ENCODE data around the gene FAM13A.

The FAM13A gene

DNA sequence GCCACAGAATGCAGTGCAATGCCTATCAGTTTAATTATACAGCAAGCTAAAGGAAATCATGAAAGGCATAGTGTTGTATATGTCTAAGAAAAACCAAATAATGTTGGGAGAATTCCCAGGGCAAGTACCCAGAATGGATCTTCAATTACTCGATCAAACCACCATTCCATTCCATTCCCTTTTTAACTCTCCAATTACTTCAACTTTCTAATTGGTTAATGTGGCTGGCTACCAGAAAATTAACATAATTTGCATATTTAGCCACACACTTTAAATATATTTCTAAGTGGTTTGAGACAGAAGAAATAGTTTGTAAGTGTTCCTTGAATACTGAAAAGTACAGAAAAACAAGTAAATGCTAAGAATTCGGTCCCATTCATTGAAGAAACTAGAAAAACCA, 247.9 kb downstream of the FAM13A start:
- Histone ChIP-seq H3K27ac (replicated peaks) (no peak overlapping the region), H3K4me3 (replicated peaks; ENCODE audit: insufficient read depth, low read length) (no peak overlapping the region), H3K27me3 (ENCODE audit: insufficient read depth, poor library complexity, severe bottlenecking) (no peaks in the 10 kb centered on the region)
- DNase-seq (ENCODE audit: low read depth in 1 of 2, low spot score in 1 of 2), result no peak
- TF ChIP-seq GABPA (IDR thresholded peaks at IDR 0.05; ENCODE audit: low read depth) (no peak), POLR2AphosphoS5 (IDR thresholded peaks at IDR 0.05; ENCODE audit: low read depth) (no peak), SPI1 (IDR thresholded peaks at IDR 0.05; ENCODE audit: borderline replicate concordance, low read depth) (no peak)
- TF ChIP-seq, protein P1, sequence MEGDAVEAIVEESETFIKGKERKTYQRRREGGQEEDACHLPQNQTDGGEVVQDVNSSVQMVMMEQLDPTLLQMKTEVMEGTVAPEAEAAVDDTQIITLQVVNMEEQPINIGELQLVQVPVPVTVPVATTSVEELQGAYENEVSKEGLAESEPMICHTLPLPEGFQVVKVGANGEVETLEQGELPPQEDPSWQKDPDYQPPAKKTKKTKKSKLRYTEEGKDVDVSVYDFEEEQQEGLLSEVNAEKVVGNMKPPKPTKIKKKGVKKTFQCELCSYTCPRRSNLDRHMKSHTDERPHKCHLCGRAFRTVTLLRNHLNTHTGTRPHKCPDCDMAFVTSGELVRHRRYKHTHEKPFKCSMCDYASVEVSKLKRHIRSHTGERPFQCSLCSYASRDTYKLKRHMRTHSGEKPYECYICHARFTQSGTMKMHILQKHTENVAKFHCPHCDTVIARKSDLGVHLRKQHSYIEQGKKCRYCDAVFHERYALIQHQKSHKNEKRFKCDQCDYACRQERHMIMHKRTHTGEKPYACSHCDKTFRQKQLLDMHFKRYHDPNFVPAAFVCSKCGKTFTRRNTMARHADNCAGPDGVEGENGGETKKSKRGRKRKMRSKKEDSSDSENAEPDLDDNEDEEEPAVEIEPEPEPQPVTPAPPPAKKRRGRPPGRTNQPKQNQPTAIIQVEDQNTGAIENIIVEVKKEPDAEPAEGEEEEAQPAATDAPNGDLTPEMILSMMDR (IDR thresholded peaks at IDR 0.05; ENCODE audit: insufficient read depth, low read length), result no peak
- TF ChIP-seq, protein P2, sequence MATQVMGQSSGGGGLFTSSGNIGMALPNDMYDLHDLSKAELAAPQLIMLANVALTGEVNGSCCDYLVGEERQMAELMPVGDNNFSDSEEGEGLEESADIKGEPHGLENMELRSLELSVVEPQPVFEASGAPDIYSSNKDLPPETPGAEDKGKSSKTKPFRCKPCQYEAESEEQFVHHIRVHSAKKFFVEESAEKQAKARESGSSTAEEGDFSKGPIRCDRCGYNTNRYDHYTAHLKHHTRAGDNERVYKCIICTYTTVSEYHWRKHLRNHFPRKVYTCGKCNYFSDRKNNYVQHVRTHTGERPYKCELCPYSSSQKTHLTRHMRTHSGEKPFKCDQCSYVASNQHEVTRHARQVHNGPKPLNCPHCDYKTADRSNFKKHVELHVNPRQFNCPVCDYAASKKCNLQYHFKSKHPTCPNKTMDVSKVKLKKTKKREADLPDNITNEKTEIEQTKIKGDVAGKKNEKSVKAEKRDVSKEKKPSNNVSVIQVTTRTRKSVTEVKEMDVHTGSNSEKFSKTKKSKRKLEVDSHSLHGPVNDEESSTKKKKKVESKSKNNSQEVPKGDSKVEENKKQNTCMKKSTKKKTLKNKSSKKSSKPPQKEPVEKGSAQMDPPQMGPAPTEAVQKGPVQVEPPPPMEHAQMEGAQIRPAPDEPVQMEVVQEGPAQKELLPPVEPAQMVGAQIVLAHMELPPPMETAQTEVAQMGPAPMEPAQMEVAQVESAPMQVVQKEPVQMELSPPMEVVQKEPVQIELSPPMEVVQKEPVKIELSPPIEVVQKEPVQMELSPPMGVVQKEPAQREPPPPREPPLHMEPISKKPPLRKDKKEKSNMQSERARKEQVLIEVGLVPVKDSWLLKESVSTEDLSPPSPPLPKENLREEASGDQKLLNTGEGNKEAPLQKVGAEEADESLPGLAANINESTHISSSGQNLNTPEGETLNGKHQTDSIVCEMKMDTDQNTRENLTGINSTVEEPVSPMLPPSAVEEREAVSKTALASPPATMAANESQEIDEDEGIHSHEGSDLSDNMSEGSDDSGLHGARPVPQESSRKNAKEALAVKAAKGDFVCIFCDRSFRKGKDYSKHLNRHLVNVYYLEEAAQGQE (IDR thresholded peaks at IDR 0.05; ENCODE audit: insufficient replicate concordance, low read depth), result no peak

DNA sequence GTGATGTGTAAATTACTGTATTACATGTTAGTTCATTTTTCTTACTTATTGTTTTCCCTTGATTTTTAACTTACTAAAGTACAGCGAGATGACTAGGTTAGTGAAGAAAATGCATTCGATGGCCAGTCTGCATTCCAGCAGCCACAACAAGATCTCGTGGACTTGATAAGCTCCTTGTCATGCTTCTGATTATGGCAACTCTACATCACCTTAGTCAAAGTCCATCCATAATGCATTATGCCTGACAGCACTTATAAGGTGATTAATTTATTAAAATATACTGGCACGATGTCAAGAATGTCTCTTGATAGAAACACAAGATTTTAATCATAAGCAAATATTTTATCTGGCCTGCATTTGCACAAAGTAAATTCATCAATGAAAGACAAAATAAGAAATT, 249.5 kb downstream of the FAM13A start:
- DNase-seq (ENCODE audit: low read depth in 1 of 2, low spot score in 1 of 2), result no peak
- Histone ChIP-seq H3K27me3 (ENCODE audit: insufficient read depth, poor library complexity, severe bottlenecking) (no peaks in the 10 kb centered on the region), H3K27ac (replicated peaks) (no peak overlapping the region), H3K4me3 (replicated peaks; ENCODE audit: insufficient read depth, low read length) (no peak overlapping the region)
- TF ChIP-seq GABPA (IDR thresholded peaks at IDR 0.05; ENCODE audit: low read depth) (no peak), POLR2AphosphoS5 (IDR thresholded peaks at IDR 0.05; ENCODE audit: low read depth) (no peak), SPI1 (IDR thresholded peaks at IDR 0.05; ENCODE audit: borderline replicate concordance, low read depth) (no peak)
- TF ChIP-seq, protein P1 (IDR thresholded peaks at IDR 0.05; ENCODE audit: insufficient read depth, low read length), result no peak
- TF ChIP-seq, protein P2 (IDR thresholded peaks at IDR 0.05; ENCODE audit: insufficient replicate concordance, low read depth), result no peak

DNA sequence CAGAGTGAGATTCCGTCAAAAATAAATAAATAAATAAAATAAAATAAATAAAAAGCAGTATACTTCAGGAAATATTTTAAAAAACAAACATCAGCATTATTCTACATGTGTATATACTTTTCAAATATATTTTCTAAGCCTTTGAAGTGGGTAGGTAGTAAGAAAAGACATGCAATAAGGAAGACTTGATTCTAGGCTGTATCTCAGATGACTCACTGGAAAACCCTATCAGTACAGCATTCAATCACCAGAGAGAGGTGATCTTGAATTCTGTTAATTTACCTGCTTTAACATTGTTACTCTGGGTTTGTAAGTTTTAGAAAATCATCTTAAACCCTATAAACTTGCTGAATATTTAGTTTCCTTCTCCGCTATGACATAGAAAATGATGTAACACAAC, 252.8 kb downstream of the FAM13A start:
- no peak for DNase-seq (ENCODE audit: low read depth in 1 of 2, low spot score in 1 of 2)
- Histone ChIP-seq H3K27me3 (ENCODE audit: insufficient read depth, poor library complexity, severe bottlenecking) (no peaks in the 10 kb centered on the region), H3K27ac (replicated peaks) (no peak overlapping the region), H3K4me3 (replicated peaks; ENCODE audit: insufficient read depth, low read length) (no peak overlapping the region)
- no peak for TF ChIP-seq POLR2AphosphoS5 (IDR thresholded peaks at IDR 0.05; ENCODE audit: low read depth)

DNA sequence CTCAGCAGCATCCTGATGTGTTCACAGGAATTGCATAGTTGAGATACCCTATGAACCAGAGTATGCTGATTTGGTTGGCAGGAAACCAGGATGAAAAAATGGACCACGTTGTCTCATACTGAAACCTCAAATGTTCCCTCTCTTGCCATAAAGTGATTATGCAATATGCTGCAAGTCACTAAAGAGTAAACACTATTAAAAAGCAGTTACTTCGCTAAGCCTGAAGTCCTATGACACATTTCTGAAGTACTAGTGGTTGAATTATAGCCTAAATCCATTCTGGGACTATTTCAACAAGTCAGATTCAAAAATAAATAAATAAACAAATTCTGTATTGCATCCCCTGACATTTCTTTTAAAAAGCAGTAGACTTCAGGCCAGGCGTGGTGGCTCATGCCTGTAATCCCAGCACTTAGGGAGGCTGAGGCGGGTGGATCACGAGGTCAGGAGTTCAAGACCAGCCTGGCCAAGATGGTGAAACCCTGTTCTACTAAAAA, 253.3 kb downstream of the FAM13A start:
- Histone ChIP-seq H3K4me3 (replicated peaks; ENCODE audit: insufficient read depth, low read length) (no peak overlapping the region), H3K27me3 (ENCODE audit: insufficient read depth, poor library complexity, severe bottlenecking) (no peaks in the 10 kb centered on the region), H3K27ac (replicated peaks) (no peak overlapping the region)
- no peak for DNase-seq (ENCODE audit: low read depth in 1 of 2, low spot score in 1 of 2)
- TF ChIP-seq, protein P2 (IDR thresholded peaks at IDR 0.05; ENCODE audit: insufficient replicate concordance, low read depth), result no peak
- TF ChIP-seq SPI1 (IDR thresholded peaks at IDR 0.05; ENCODE audit: borderline replicate concordance, low read depth) (no peak), POLR2AphosphoS5 (IDR thresholded peaks at IDR 0.05; ENCODE audit: low read depth) (no peak), GABPA (IDR thresholded peaks at IDR 0.05; ENCODE audit: low read depth) (no peak)
- TF ChIP-seq, protein P1 (IDR thresholded peaks at IDR 0.05; ENCODE audit: insufficient read depth, low read length), result no peak

Measured in HL-60 (cell line).